HEK293 (cell line): Measurements from ENCODE around the gene SFT2D3.

Experiments used
- CTCF ChIA-PET: fragments of 350-600 bp; formaldehyde crosslinking; extraction: SDS; loops from one replicate; lab custom pipeline; 2021; ENCODE audit warnings: antibody characterized with exemption; lab: Yijun Ruan, JAX
- POLR2A ChIA-PET: fragments of 300-600 bp; formaldehyde crosslinking; extraction: SDS; loops from one replicate; lab custom pipeline; 2020; ENCODE audit warnings: antibody characterized with exemption, inconsistent platforms; lab: Yijun Ruan, JAX
- H3K27ac ChIP-seq: fragments of 200-500 bp; sonication (Bioruptor generic); 2 replicates; pipeline ENCODE4 v1.5.1; 2014; ENCODE audit warnings: low read depth, low read length, control low read depth, inconsistent platforms; ENCODE audit errors: extremely low read depth
- H3K36me3 ChIP-seq, 2 experiments: fragments of 200-500 bp in 1 of 2; sonication (Bioruptor generic) in 1 of 2; 1 replicate in 1 of 2; 2 replicates in 1 of 2; pipeline ENCODE4 v1.5.1; 2014 to 2017; ENCODE audit warnings: inconsistent platforms in 2 of 2, low read length in 2 of 2; ENCODE audit not compliant: control insufficient read depth in 2 of 2, insufficient read depth in 1 of 2
- H3K4me1 ChIP-seq: fragments of 200-500 bp; sonication (Bioruptor generic); 2 replicates; pipeline ENCODE4 v1.5.1; 2014; ENCODE audit warnings: mild to moderate bottlenecking, low read length, inconsistent platforms; ENCODE audit not compliant: control insufficient read depth, insufficient read depth
- H3K4me3 ChIP-seq: 2 replicates; pipeline ENCODE4 v1.5.1; 2011; ENCODE audit warnings: low read depth, mild to moderate bottlenecking, control low read depth, low read length, moderate library complexity
- H3K9me3 ChIP-seq: fragments of 200-500 bp; sonication (Bioruptor generic); 2 replicates; pipeline ENCODE4 v1.5.1; 2014; ENCODE audit warnings: low read depth, low read length, inconsistent platforms; ENCODE audit not compliant: control insufficient read depth, insufficient read depth
- EGR2 ChIP-seq: fragments of 450-650 bp; formaldehyde crosslinking; IDR thresholded peaks from 2 replicates; pipeline ENCODE4 v1.5.1; 2016; ENCODE audit warnings: low read depth, missing biosample characterization, missing genetic modification characterization
- GLI4 ChIP-seq: fragments of 450-650 bp; formaldehyde crosslinking; IDR thresholded peaks from 2 replicates; pipeline ENCODE4 v1.5.1; 2016; ENCODE audit warnings: missing biosample characterization, missing genetic modification characterization
- GLIS1 ChIP-seq: fragments of 450-650 bp; formaldehyde crosslinking; IDR thresholded peaks from 2 replicates; pipeline ENCODE4 v1.5.1; 2016; ENCODE audit warnings: missing biosample characterization, missing genetic modification characterization
- GLIS2 ChIP-seq: fragments of 450-650 bp; formaldehyde crosslinking; IDR thresholded peaks from 2 replicates; pipeline ENCODE4 v1.5.1; 2016; ENCODE audit warnings: missing biosample characterization, missing genetic modification characterization
- KLF1 ChIP-seq: fragments of 450-650 bp; formaldehyde crosslinking; IDR thresholded peaks from 2 replicates; pipeline ENCODE4 v1.5.1; 2016; ENCODE audit warnings: missing biosample characterization, missing genetic modification characterization
- KLF7 ChIP-seq: fragments of 450-650 bp; formaldehyde crosslinking; IDR thresholded peaks from 2 replicates; pipeline ENCODE4 v1.5.1; 2016; ENCODE audit warnings: missing biosample characterization, missing genetic modification characterization, borderline replicate concordance
- REPIN1 ChIP-seq: fragments of 450-650 bp; formaldehyde crosslinking; IDR thresholded peaks from 2 replicates; pipeline ENCODE4 v1.5.1; 2017; ENCODE audit warnings: missing biosample characterization, missing genetic modification characterization, low read depth
- ZFHX2 ChIP-seq: fragments of 450-650 bp; formaldehyde crosslinking; conservative IDR thresholded peaks from 2 replicates; pipeline ENCODE4 v1.5.1; 2016; ENCODE audit warnings: missing biosample characterization, missing genetic modification characterization
- ZNF114 ChIP-seq: fragments of 450-650 bp; formaldehyde crosslinking; IDR thresholded peaks from 2 replicates; pipeline ENCODE4 v1.5.0; 2017; ENCODE audit warnings: missing biosample characterization, missing genetic modification characterization
- ZNF121 ChIP-seq: fragments of 450-650 bp; formaldehyde crosslinking; IDR thresholded peaks from 2 replicates; pipeline ENCODE4 v1.5.1; 2016; ENCODE audit warnings: missing biosample characterization, missing genetic modification characterization
- ZNF292 ChIP-seq: fragments of 450-650 bp; formaldehyde crosslinking; IDR thresholded peaks from 2 replicates; pipeline ENCODE4 v1.5.1; 2016; ENCODE audit warnings: low read depth, missing biosample characterization, missing genetic modification characterization, borderline replicate concordance
- ZNF324 ChIP-seq: fragments of 450-650 bp; formaldehyde crosslinking; IDR thresholded peaks from 2 replicates; pipeline ENCODE4 v1.5.1; 2016; ENCODE audit warnings: missing biosample characterization, missing genetic modification characterization
- ZNF350 ChIP-seq: fragments of 450-650 bp; formaldehyde crosslinking; IDR thresholded peaks from 2 replicates; pipeline ENCODE4 v1.5.0; 2017; ENCODE audit warnings: missing biosample characterization, mild to moderate bottlenecking, missing genetic modification characterization
- ZNF354C ChIP-seq: fragments of 450-650 bp; formaldehyde crosslinking; IDR thresholded peaks from 2 replicates; pipeline ENCODE4 v1.5.1; 2016; ENCODE audit warnings: missing biosample characterization, missing genetic modification characterization, low read depth, borderline replicate concordance
- ZNF660 ChIP-seq: fragments of 450-650 bp; IDR thresholded peaks from 2 replicates; pipeline ENCODE4 v1.5.1; 2018; ENCODE audit warnings: missing biosample characterization, mild to moderate bottlenecking, missing genetic modification characterization
- ZNF701 ChIP-seq: fragments of 450-650 bp; formaldehyde crosslinking; IDR thresholded peaks from 2 replicates; pipeline ENCODE4 v1.5.1; 2016; ENCODE audit warnings: missing biosample characterization, missing genetic modification characterization
- TF ChIP-seq, protein P1 (sequence below): fragments of 450-650 bp; formaldehyde crosslinking; IDR thresholded peaks from 2 replicates; pipeline ENCODE4; 2016; ENCODE audit warnings: missing biosample characterization, missing genetic modification characterization
- TF ChIP-seq, protein P2 (sequence below): fragments of 450-650 bp; formaldehyde crosslinking; IDR thresholded peaks from 2 replicates; pipeline ENCODE4 v1.5.1; 2016; ENCODE audit warnings: missing biosample characterization, missing genetic modification characterization, borderline replicate concordance
- TF ChIP-seq, protein P3 (sequence below): fragments of 450-650 bp; formaldehyde crosslinking; IDR thresholded peaks from 2 replicates; pipeline ENCODE4 v1.5.1; 2016; ENCODE audit warnings: missing biosample characterization, missing genetic modification characterization
- TF ChIP-seq, protein P4 (sequence below): fragments of 450-650 bp; formaldehyde crosslinking; IDR thresholded peaks from 2 replicates; pipeline ENCODE4 v1.5.1; 2017; ENCODE audit warnings: missing biosample characterization, missing genetic modification characterization
- TF ChIP-seq, protein P5 (sequence below): fragments of 450-650 bp; formaldehyde crosslinking; IDR thresholded peaks from 2 replicates; pipeline ENCODE4 v1.5.1; 2016; ENCODE audit warnings: missing biosample characterization, missing genetic modification characterization

The SFT2D3 gene

DNA sequence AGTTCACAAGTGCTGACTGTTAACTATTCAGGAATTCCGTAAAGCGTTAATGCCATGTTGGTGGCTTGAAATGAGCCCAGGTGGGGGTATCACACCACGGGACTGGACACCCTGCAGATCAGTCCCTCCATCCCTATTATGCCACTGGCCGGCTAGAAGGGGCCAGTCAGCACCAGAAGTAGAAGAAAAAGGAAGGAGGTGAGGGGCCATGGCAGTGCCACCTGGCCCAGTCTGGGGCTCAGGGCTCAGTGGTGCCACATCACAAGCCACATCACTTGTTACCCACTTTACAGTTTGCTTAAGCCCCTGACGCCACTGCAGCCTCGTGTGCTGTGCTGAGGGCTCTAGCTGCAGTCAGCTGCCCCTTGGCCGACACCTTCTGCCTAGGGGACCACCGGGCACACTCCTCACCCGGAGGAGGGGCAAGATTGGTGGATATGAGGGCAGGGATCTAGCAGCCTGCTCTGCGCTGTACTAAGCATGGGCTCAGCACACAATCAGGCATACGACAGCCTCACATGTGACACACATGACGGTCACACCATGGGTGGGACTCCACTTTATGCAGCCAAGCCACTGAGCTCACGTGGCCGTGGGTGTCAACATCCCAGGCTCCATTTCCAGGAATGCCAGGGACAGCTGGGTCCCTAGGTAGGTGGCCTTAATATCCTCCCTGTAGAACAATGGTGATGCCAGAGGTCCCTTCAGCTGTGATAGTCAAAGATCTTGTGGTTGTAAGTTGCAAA lies 29.6 kb upstream of the SFT2D3 start:
- ChIA-PET CTCF (no interaction called here), POLR2A (no interaction called here)
- H3K27ac ChIP-seq: no peak overlapping the region
- H3K4me3 ChIP-seq: no peak overlapping the region
- no peaks in the 10 kb centered on the region for H3K4me1 ChIP-seq
- no peak for TF ChIP-seq GLI4 (tag by site-specific recombination)
- no peak for TF ChIP-seq ZNF324 (tag by site-specific recombination)
- no peak for TF ChIP-seq ZNF701 (tag by site-specific recombination)
- TF ChIP-seq KLF7 (tag by site-specific recombination): no peak
- no peak for TF ChIP-seq ZNF114
- TF ChIP-seq, protein P1, sequence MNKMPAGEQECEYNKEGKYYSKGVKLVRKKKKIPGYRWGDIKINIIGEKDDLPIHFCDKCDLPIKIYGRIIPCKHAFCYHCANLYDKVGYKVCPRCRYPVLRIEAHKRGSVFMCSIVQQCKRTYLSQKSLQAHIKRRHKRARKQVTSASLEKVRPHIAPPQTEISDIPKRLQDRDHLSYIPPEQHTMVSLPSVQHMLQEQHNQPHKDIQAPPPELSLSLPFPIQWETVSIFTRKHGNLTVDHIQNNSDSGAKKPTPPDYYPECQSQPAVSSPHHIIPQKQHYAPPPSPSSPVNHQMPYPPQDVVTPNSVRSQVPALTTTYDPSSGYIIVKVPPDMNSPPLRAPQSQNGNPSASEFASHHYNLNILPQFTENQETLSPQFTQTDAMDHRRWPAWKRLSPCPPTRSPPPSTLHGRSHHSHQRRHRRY: no peak
- TF ChIP-seq, protein P2, sequence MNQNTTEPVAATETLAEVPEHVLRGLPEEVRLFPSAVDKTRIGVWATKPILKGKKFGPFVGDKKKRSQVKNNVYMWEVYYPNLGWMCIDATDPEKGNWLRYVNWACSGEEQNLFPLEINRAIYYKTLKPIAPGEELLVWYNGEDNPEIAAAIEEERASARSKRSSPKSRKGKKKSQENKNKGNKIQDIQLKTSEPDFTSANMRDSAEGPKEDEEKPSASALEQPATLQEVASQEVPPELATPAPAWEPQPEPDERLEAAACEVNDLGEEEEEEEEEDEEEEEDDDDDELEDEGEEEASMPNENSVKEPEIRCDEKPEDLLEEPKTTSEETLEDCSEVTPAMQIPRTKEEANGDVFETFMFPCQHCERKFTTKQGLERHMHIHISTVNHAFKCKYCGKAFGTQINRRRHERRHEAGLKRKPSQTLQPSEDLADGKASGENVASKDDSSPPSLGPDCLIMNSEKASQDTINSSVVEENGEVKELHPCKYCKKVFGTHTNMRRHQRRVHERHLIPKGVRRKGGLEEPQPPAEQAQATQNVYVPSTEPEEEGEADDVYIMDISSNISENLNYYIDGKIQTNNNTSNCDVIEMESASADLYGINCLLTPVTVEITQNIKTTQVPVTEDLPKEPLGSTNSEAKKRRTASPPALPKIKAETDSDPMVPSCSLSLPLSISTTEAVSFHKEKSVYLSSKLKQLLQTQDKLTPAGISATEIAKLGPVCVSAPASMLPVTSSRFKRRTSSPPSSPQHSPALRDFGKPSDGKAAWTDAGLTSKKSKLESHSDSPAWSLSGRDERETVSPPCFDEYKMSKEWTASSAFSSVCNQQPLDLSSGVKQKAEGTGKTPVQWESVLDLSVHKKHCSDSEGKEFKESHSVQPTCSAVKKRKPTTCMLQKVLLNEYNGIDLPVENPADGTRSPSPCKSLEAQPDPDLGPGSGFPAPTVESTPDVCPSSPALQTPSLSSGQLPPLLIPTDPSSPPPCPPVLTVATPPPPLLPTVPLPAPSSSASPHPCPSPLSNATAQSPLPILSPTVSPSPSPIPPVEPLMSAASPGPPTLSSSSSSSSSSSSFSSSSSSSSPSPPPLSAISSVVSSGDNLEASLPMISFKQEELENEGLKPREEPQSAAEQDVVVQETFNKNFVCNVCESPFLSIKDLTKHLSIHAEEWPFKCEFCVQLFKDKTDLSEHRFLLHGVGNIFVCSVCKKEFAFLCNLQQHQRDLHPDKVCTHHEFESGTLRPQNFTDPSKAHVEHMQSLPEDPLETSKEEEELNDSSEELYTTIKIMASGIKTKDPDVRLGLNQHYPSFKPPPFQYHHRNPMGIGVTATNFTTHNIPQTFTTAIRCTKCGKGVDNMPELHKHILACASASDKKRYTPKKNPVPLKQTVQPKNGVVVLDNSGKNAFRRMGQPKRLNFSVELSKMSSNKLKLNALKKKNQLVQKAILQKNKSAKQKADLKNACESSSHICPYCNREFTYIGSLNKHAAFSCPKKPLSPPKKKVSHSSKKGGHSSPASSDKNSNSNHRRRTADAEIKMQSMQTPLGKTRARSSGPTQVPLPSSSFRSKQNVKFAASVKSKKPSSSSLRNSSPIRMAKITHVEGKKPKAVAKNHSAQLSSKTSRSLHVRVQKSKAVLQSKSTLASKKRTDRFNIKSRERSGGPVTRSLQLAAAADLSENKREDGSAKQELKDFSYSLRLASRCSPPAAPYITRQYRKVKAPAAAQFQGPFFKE: no peak
- no peak for TF ChIP-seq ZNF660 (tag by site-specific recombination)
- TF ChIP-seq ZNF354C (tag by site-specific recombination): no peak
- no peak for TF ChIP-seq REPIN1 (tag by site-specific recombination)
- no peaks in the 10 kb centered on the region for H3K36me3 ChIP-seq
- no peaks in the 10 kb centered on the region for H3K9me3 ChIP-seq

- H3K4me1 ChIP-seq: no peaks in the 10 kb centered on the region
- H3K36me3 ChIP-seq: no peaks in the 10 kb centered on the region
- no peak overlapping the region for H3K27ac ChIP-seq
- ChIA-PET POLR2A (no interaction called here), CTCF (interaction anchor here (1.4 kb wide), 1 partner anchor 22 kb away, joined by 5 read pairs; no protein-coding TSS in a partner anchor)
- H3K4me3 ChIP-seq: no peak overlapping the region
- H3K9me3 ChIP-seq: no peaks in the 10 kb centered on the region
- TF ChIP-seq GLIS1 (peak; percentile 69), EGR2 (tag by site-specific recombination) (peak; percentile 55), ZNF292 (tag by site-specific recombination) (no peak), ZNF121 (no peak), ZNF350 (tag by site-specific recombination) (no peak), GLIS2 (0 out of 2 replicates have a peak, but pooled peaks have one; percentile 51), KLF1 (peak; percentile 68), ZFHX2 (peak; percentile 54)
- TF ChIP-seq, protein P3, sequence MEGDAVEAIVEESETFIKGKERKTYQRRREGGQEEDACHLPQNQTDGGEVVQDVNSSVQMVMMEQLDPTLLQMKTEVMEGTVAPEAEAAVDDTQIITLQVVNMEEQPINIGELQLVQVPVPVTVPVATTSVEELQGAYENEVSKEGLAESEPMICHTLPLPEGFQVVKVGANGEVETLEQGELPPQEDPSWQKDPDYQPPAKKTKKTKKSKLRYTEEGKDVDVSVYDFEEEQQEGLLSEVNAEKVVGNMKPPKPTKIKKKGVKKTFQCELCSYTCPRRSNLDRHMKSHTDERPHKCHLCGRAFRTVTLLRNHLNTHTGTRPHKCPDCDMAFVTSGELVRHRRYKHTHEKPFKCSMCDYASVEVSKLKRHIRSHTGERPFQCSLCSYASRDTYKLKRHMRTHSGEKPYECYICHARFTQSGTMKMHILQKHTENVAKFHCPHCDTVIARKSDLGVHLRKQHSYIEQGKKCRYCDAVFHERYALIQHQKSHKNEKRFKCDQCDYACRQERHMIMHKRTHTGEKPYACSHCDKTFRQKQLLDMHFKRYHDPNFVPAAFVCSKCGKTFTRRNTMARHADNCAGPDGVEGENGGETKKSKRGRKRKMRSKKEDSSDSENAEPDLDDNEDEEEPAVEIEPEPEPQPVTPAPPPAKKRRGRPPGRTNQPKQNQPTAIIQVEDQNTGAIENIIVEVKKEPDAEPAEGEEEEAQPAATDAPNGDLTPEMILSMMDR (tag by site-specific recombination): no peak
- TF ChIP-seq, protein P4, sequence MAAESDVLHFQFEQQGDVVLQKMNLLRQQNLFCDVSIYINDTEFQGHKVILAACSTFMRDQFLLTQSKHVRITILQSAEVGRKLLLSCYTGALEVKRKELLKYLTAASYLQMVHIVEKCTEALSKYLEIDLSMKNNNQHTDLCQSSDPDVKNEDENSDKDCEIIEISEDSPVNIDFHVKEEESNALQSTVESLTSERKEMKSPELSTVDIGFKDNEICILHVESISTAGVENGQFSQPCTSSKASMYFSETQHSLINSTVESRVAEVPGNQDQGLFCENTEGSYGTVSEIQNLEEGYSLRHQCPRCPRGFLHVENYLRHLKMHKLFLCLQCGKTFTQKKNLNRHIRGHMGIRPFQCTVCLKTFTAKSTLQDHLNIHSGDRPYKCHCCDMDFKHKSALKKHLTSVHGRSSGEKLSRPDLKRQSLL: no peak
- TF ChIP-seq, protein P5, sequence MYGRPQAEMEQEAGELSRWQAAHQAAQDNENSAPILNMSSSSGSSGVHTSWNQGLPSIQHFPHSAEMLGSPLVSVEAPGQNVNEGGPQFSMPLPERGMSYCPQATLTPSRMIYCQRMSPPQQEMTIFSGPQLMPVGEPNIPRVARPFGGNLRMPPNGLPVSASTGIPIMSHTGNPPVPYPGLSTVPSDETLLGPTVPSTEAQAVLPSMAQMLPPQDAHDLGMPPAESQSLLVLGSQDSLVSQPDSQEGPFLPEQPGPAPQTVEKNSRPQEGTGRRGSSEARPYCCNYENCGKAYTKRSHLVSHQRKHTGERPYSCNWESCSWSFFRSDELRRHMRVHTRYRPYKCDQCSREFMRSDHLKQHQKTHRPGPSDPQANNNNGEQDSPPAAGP (tag by site-specific recombination): peak; percentile 63; the same call in 1 of the 2 replicates
Measured at GRCh38 chr2:127672341-127673224, 28.7 kb upstream of the SFT2D3 start.
